PC-9 (cell line): Measurements from ENCODE around the gene DNASE1L3.

Experiments
- EZH2 ChIP-seq: fragments of 200-600 bp; sonication (generic); IDR thresholded peaks from 2 replicates; pipeline ENCODE4 v1.8.0; 2017; ENCODE audit warnings: antibody characterized with exemption, low read depth
- TF ChIP-seq, protein P1 (sequence below): fragments of 200-600 bp; sonication (generic); conservative IDR thresholded peaks from 2 replicates; pipeline ENCODE4 v1.6.1; 2017; ENCODE audit warnings: mixed run types, antibody characterized with exemption, mild to moderate bottlenecking, moderate library complexity

DNA sequence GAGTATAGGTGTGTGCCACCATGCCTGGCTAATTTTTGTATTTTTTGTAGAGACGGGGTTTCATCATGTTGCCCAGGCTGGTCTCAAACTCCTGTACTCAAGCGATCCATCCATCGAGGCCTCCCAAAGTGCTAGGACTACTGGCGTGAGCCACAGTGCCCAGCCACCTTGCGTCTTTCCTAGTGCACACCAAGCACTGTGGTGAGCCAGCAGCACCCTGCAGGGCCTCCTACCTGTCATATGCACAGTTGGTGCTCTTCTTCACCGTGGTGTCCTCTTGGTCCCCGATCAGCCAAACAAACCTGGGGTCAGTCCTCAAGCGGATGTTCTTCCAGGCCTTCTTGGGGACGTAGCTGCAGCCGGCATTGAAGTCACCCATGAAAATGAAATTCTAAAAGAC lies 13.2 kb downstream of the DNASE1L3 start:
- TF ChIP-seq, protein P1, sequence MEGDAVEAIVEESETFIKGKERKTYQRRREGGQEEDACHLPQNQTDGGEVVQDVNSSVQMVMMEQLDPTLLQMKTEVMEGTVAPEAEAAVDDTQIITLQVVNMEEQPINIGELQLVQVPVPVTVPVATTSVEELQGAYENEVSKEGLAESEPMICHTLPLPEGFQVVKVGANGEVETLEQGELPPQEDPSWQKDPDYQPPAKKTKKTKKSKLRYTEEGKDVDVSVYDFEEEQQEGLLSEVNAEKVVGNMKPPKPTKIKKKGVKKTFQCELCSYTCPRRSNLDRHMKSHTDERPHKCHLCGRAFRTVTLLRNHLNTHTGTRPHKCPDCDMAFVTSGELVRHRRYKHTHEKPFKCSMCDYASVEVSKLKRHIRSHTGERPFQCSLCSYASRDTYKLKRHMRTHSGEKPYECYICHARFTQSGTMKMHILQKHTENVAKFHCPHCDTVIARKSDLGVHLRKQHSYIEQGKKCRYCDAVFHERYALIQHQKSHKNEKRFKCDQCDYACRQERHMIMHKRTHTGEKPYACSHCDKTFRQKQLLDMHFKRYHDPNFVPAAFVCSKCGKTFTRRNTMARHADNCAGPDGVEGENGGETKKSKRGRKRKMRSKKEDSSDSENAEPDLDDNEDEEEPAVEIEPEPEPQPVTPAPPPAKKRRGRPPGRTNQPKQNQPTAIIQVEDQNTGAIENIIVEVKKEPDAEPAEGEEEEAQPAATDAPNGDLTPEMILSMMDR = no peak
- no peak for TF ChIP-seq EZH2
